ENCODE data around the gene TYROBP. TPM values are rescaled to one million over a fixed set of nuclear protein-coding genes. Genes with fewer than 3 reads are reported as not detected.

Gene TYROBP
- total and polyA plus RNA-seq, 2 of the 4 experiments (the other 2 are of a cell fraction), result not detected

DNA sequence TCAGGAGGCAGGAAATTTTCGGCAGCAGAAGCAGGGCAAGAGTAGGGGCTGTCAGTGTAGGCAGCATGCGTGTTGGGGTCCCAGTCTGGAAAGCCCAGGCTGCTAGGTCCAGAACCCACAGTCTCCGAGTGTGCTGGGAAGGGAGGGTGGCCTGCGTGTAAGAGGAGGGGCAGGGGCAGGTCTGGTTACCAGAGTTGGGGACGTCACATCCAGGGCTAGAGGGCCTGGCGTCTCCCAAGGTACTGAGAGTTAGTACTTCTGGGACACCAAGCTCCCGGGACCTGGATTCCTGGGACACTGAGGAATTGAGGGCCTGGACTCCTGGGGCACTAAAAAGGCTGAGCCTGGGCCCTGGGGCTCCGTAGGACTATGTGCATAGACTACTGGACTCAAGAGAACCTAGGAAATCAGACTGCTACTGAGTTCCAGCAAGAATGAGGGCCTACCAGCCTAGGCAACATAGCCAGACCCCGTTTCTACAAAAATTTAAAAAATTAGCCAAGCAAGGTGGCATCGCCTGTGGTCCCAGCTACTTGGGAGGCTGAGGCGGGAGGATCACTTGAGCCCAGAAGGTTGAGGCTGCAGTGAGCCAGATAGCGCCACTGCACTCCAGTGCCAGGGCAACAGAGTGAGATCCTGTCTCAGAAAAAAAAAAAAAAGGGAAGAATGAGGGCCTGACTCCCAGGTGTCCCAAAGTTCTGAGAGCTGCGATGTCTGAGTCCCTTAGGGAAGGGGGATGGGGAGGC, 10.2 kb downstream of the TYROBP start:
- ChIA-PET POLR2A (ENCODE audit: unreplicated experiment) (interaction anchor here (0.6 kb wide), 1 partner anchor 14 kb away, joined by 3 read pairs; no protein-coding TSS in a partner anchor), CTCF (no interaction called here)
- H2AK9ac ChIP-seq (replicated peaks; ENCODE audit: low read depth, low read length, poor library complexity), result peak overlapping the region; percentile 98
- in situ Hi-C loops (cut with MboI; ENCODE audit: low sequenced_read_pairs) (no loop called here), dilution Hi-C loops (cut with HindIII; ENCODE audit: low sequenced_read_pairs, unreplicated experiment) (no loop called here), intact Hi-C loops (cut with micrococcal nuclease) (no loop called here)
- no peak overlapping the region for H2BK15ac ChIP-seq (ENCODE audit: low read depth, low read length)
- no peak overlapping the region for H2AFZ ChIP-seq (replicated peaks; ENCODE audit: low read length, poor library complexity)
- H3K4me3 ChIP-seq (ENCODE audit: insufficient read depth, low read depth, low read length), result peak overlapping the region; percentile 79; the same call in 1 of the 2 replicates
- no peak overlapping the region for H2BK5ac ChIP-seq (ENCODE audit: low read depth, low read length, poor library complexity, severe bottlenecking)
- H3K36me3 ChIP-seq (ENCODE audit: control insufficient read depth, insufficient read depth, low read length), result peaks cover 18% of the 10 kb centered on the region
- H3K9ac ChIP-seq (ENCODE audit: low read depth, low read length), result no peak overlapping the region; the same call in 1 of the 2 replicates
- H3K18ac ChIP-seq (ENCODE audit: low read depth, low read length), result no peak overlapping the region
- H3K79me1 ChIP-seq (ENCODE audit: low read depth in 1 of 2, low read length in 2 of 2), result peaks cover 14 to 40% of the 10 kb centered on the region in 2 experiments; a peak in 3 of 4 replicates
- 92% methylated on average over 8 of the region's 13 CpGs; no CpG with 5 or more reads in 1 of the 2 experiments for WGBS, 2 experiments (ENCODE audit: extremely low coverage in 2 of 2, insufficient read length in 1 of 2)
- ATAC-seq (ENCODE audit: low read depth) (no peak), DNase-seq (no peak)
- peak overlapping the region; percentile 95 for H3K4me2 ChIP-seq (ENCODE audit: low read depth, low read length)
- H3K56ac ChIP-seq (ENCODE audit: extremely low read depth, insufficient read depth, low read length), result no peak overlapping the region
- H3K27ac ChIP-seq (ENCODE audit: insufficient read depth, low read length), result no peak overlapping the region
- BruUV-seq (replicated peaks), result no TSS peak
- peak overlapping the region; percentile 77; the same call in 1 of the 2 replicates for H4K5ac ChIP-seq (ENCODE audit: low read depth, low read length)
- peak overlapping the region; percentile 35; the same call in 1 of the 2 replicates for H2AK5ac ChIP-seq (ENCODE audit: low read depth, low read length)
- no peak overlapping the region for H2BK120ac ChIP-seq (ENCODE audit: low read depth, low read length)
- H2BK20ac ChIP-seq (ENCODE audit: low read depth, low read length), result no peak overlapping the region
- no peak overlapping the region for H3K14ac ChIP-seq (replicated peaks; ENCODE audit: low read depth, low read length)
- no peaks in the 10 kb centered on the region for H3K27me3 ChIP-seq (ENCODE audit: control insufficient read depth, insufficient read depth, low read length)
- no peaks in the 10 kb centered on the region for H4K20me1 ChIP-seq (ENCODE audit: insufficient read depth, low read length)
- peaks cover 13% of the 10 kb centered on the region for H3K9me1 ChIP-seq (ENCODE audit: insufficient read depth, low read length)
- peak overlapping the region; percentile 44 to 99; a peak in 2 of 4 replicates for H4K8ac ChIP-seq (ENCODE audit: low read depth in 2 of 2, low read length in 2 of 2)
- peak overlapping the region; percentile 79 for H3K4ac ChIP-seq (ENCODE audit: low read depth, low read length)
- TF ChIP-seq CEBPB (IDR thresholded peaks at IDR 0.05; ENCODE audit: low read depth, low read length) (no peak), MAFK (IDR thresholded peaks at IDR 0.05; ENCODE audit: low read depth, low read length) (no peak), RCOR1 (IDR thresholded peaks at IDR 0.05; ENCODE audit: insufficient replicate concordance, low read length) (no peak), CHD1 (IDR thresholded peaks at IDR 0.05; ENCODE audit: low read depth, low read length) (no peak), MAZ (IDR thresholded peaks at IDR 0.05; ENCODE audit: borderline replicate concordance, low read depth, low read length) (no peak), RAD21 (IDR thresholded peaks at IDR 0.05; ENCODE audit: low read length) (no peak), MXI1 (IDR thresholded peaks at IDR 0.05; ENCODE audit: borderline replicate concordance, low read depth, low read length) (no peak), RFX5 (IDR thresholded peaks at IDR 0.05; ENCODE audit: low read depth, low read length) (no peak), FOS (IDR thresholded peaks at IDR 0.05; ENCODE audit: low read depth, low read length) (no peak), BHLHE40 (IDR thresholded peaks at IDR 0.05; ENCODE audit: low read depth, low read length) (no peak), POLR2A (IDR thresholded peaks at IDR 0.05; ENCODE audit: low read depth, low read length) (no peak), NFE2L2 (IDR thresholded peaks at IDR 0.05; ENCODE audit: low read depth, low read length) (no peak), ELK1 (IDR thresholded peaks at IDR 0.05; ENCODE audit: borderline replicate concordance, low read depth, low read length) (no peak), CTCF (conservative IDR thresholded peaks at IDR 0.05; ENCODE audit: low read depth, low read length) (no peak)
- peaks cover 18% of the 10 kb centered on the region for H3K4me1 ChIP-seq (ENCODE audit: control insufficient read depth, insufficient read depth, low read length)
- H4K91ac ChIP-seq (ENCODE audit: insufficient read depth, low read depth, low read length), result 0 out of 2 replicates have a peak overlapping the region, but pooled peaks have one; percentile 61
- H3K23ac ChIP-seq (ENCODE audit: low read depth, low read length), result peak overlapping the region; percentile 19
- H3K9me3 ChIP-seq (ENCODE audit: control insufficient read depth, insufficient read depth, low read length), result no peaks in the 10 kb centered on the region
